Measurements from ENCODE around the gene KCNQ1.

KCNQ1 gene

DNA sequence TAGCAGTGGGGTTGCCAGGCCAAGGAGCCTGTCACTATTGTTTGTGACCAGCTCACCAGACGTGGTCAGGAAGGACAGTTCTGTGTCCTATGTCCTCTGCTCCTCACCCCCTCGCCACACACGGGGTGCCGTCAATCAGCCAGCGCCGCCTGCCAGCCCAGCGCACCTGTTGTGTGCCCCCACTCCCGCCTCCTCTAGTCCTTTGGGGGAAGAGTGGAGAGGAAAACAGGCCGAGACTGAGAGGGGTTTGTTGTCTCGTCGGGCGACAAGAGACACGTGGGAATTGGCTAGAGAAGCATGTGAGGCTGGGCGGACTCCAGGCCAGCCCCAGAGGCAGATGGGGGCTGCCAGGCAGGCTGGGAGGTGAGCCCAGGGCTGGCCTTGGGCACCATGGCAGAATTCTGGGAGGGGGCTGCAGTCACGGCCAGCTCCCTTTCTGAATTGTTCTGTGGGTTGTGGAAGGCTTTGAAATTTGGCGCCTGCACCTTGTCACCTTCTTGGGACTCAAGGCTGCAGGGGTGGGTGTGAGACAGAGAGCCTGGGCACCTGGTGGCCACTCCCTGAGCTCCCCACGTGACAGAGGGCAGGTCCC, 258.1 kb downstream of the KCNQ1 start:
- no peak for DNase-seq
- Histone ChIP-seq H3K4me1 (peaks cover 15% of the 10 kb centered on the region), H3K27me3 (no peaks in the 10 kb centered on the region), H3K4me3 (ENCODE audit: low read depth, low read length) (no peak overlapping the region), H3K9me3 (no peaks in the 10 kb centered on the region), H3K36me3 (no peaks in the 10 kb centered on the region)
- no peak for TF ChIP-seq CTCF (IDR thresholded peaks at IDR 0.05; ENCODE audit: low read depth, low read length)

GRCh38 chr11:2703363-2704141, 258.7 kb downstream of the KCNQ1 start:
- no peaks in the 10 kb centered on the region for H3K36me3 ChIP-seq
- H3K27me3 ChIP-seq, result no peaks in the 10 kb centered on the region
- no peak overlapping the region for H3K4me3 ChIP-seq (ENCODE audit: low read depth, low read length)
- H3K4me1 ChIP-seq, result peaks cover 15% of the 10 kb centered on the region
- no peak for TF ChIP-seq CTCF (IDR thresholded peaks at IDR 0.05; ENCODE audit: low read depth, low read length)
- peak; percentile 60 for DNase-seq
- H3K9me3 ChIP-seq, result no peaks in the 10 kb centered on the region

DNA sequence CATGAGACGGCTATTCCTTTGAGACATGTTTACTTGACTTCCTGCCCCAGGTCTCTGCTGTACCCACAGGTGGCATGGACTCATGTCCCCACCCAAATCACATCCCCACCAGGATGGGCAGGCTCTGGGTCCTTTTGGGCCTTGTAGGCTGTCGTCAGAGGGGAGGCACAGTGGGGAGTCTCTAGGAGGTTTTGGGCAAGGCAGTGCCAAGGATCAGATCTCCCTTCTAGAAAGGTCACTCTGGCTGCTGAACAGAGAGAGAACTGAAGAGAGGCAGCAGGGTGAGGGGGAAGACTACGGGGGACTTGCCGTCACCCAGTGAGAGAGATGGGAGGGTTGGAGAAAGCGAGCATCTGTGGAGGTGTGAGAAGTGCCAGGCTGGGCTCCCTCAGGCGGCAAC, 259.5 kb downstream of the KCNQ1 start:
- Histone ChIP-seq H3K36me3 (no peaks in the 10 kb centered on the region), H3K4me1 (peaks cover 15% of the 10 kb centered on the region), H3K27me3 (no peaks in the 10 kb centered on the region), H3K9me3 (no peaks in the 10 kb centered on the region), H3K4me3 (ENCODE audit: low read depth, low read length) (no peak overlapping the region)
- no peak for DNase-seq
- no peak for TF ChIP-seq CTCF (IDR thresholded peaks at IDR 0.05; ENCODE audit: low read depth, low read length)

DNA sequence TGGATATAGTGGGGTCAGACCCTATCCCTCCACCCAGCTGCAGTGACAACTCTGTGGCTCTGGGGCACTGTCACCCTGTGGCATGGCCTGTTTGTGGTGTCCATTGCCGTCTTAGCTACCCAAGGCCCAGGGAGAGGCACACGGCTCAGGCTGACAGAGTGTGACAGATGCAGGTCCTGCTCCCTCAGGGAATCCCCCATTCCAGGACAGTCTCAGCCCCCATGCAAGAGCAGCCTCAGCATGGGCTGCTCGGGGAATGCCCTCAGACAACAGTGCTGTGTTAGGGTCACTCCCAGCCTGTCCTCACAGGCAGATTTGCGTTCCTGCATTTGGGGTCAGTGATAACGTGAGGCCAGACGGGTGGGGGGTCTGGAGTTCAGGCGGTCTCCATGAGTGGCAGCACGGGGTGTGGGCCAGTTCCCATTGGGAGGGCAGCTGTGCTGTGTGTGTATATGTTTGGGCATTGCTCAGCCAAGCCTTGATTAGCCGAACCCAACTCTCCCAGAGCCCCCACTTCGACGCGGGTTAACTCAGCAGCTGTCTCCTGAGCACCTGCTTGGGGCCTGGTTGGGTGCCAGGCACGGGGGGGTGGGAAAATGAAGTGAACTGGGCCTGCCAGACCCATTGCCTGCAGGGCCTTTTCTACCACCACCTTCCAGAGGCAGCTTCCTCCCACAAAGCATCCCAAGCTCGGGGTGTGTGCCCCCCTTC, 260.2 kb downstream of the KCNQ1 start:
- Histone ChIP-seq H3K9me3 (no peaks in the 10 kb centered on the region), H3K4me3 (ENCODE audit: low read depth, low read length) (no peak overlapping the region), H3K36me3 (no peaks in the 10 kb centered on the region), H3K4me1 (peaks cover 15% of the 10 kb centered on the region), H3K27me3 (no peaks in the 10 kb centered on the region)
- no peak for DNase-seq
- TF ChIP-seq CTCF (IDR thresholded peaks at IDR 0.05; ENCODE audit: low read depth, low read length), result no peak

GRCh38 chr11:2706321-2706720, 261.5 kb downstream of the KCNQ1 start:
- Histone ChIP-seq H3K27me3 (no peaks in the 10 kb centered on the region), H3K4me3 (ENCODE audit: low read depth, low read length) (no peak overlapping the region), H3K4me1 (peaks cover 9% of the 10 kb centered on the region), H3K36me3 (no peaks in the 10 kb centered on the region), H3K9me3 (no peaks in the 10 kb centered on the region)
- TF ChIP-seq CTCF (IDR thresholded peaks at IDR 0.05; ENCODE audit: low read depth, low read length), result no peak
- DNase-seq, result no peak

DNA sequence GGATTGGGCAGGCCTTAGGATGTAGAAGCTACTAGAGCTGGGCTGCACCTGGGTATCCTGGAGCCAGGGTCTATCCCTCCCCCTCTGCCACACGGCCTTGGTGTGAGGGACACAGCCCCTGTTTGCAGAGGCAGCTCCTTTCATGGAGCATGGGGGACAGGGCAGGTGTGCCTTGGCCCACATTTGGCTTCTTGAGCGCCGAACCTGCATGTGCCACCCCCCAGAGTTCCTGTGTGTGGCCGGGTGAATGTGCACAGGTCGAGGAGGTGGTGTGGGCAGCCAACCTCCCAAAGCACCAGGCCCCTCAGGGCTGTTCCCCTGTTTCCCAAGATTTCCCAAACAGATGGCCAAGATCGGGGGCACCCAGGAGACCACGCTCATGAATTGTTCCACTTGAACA, 262.9 kb downstream of the KCNQ1 start:
- Histone ChIP-seq H3K9me3 (no peaks in the 10 kb centered on the region), H3K27me3 (no peaks in the 10 kb centered on the region), H3K4me3 (ENCODE audit: low read depth, low read length) (no peak overlapping the region), H3K36me3 (no peaks in the 10 kb centered on the region), H3K4me1 (peaks cover 9% of the 10 kb centered on the region)
- TF ChIP-seq CTCF (IDR thresholded peaks at IDR 0.05; ENCODE audit: low read depth, low read length), result no peak
- DNase-seq, result no peak

Data from BE2C (cell line).